ENCODE results near the gene CPSF3.
"Not testable (repeated sequence)": the region's sequence is repeated elsewhere in the genome, so short reads cannot be mapped to it uniquely, and the experiment has no call there.

The CPSF3 gene

GRCh38 chr2:9466147-9466683 lies 42.8 kb downstream of the CPSF3 start:
- no peak for DNase-seq (ENCODE audit: low read depth, low spot score)

DNA sequence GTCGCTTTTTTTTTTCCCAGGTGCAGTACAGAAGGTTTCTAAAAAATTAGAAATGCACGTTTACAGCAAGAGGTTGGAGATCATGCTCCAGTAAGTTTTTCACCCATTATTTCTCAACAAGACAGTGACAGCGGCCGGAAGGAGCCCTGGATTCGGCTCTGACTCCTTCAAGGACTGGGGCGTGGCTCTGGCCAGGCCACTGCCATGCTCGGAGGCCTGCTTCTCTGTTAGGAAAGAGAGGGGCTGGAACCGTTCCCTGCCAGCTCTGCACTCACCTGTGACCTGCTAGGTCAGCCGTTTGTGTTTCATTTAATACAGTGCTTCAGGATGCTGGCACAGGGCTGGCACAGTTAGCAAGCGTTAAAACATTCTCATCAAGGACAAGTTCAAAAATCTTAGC lies 44.2 kb downstream of the CPSF3 start:
- no peak for DNase-seq (ENCODE audit: low read depth, low spot score)

GRCh38 chr2:9471206-9471605 lies 47.8 kb downstream of the CPSF3 start:
- no peak for DNase-seq (ENCODE audit: low read depth, low spot score)

DNA sequence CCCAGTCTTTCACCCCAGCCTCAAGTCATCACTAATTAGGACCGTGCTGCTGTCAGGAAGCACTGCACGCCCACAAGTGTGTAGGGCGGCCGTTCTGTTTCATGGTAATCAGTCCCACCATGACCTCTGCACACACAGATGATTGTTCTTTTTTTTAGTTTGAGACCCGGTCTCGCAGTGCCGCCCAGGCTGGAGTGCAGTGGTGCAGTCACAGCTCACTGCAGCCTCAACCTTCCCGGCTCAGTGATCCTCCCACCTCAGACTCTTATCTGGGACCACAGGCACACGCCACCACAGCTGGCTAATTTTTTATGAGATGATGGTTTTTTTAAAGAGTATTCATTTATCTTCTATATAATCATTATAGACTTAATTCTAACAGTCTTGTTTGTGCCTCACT lies 49.1 kb downstream of the CPSF3 start:
- DNase-seq (ENCODE audit: low read depth, low spot score), result no peak

DNA sequence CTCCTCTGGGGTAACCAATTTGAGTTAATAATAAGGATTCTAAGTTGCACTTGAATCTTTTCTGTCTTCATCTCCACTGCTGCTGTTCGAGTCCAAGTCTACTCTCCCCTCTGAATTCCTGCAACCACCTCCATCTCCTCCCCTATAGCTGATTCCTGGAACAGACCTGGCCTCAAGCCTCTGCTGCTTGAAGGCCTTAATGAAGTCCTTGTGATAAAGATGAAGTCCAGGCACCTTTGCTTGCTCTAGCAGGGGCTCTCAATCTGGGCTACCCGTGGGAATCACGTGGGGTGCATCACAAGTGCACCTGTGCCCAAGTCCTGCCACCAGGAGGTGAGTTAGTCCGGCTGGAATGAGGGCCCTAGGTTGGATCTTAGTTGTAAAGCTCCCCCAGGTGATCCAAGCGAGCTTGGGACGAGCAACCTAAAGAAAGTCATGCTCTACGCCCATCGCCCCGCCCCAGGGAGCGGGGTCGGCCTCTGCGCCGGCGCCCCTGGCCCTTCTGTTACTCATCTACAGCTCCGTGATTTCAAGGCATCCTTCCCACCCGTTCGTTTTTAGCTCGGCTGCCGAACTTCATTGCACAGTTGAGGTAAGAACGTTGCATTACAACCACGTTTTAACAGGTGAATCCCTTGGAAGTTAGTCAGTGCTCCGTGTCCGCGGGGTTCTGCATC lies 50.0 kb downstream of the CPSF3 start:
- no peak for DNase-seq (ENCODE audit: low read depth, low spot score)

- DNase-seq (ENCODE audit: low read depth, low spot score), result peak; percentile 28
Observed at GRCh38 chr2:9473985-9474360, 50.5 kb downstream of the CPSF3 start.

- DNase-seq (ENCODE audit: low read depth, low spot score), result peak; percentile 54
Observed at GRCh38 chr2:9474361-9475057, 51.1 kb downstream of the CPSF3 start, which contains the start of gene IAH1. Gene IAH1, plus strand, starts transcription at chr2:9474551. Its CDS starts 16 bp downstream, at chr2:9474567.

DNA sequence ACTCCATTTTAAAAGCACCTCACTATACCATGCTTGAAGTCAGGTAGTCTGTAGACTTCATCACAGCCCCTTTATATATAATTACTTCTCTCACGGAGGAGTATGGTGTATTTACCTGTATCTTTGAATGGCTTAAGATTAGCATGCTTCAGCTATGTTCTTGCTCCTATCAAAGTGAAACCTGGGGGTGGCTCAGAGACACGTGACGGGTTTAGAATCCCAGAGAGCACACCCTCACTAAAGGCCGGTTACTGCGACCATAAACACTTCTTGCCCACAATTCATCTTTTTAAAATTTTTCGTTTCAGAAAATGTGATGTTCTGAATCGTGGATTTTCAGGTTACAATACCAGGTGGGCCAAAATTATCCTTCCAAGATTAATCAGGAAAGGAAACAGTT lies 54.5 kb downstream of the CPSF3 start:
- DNase-seq (ENCODE audit: low read depth, low spot score), result no peak

DNA sequence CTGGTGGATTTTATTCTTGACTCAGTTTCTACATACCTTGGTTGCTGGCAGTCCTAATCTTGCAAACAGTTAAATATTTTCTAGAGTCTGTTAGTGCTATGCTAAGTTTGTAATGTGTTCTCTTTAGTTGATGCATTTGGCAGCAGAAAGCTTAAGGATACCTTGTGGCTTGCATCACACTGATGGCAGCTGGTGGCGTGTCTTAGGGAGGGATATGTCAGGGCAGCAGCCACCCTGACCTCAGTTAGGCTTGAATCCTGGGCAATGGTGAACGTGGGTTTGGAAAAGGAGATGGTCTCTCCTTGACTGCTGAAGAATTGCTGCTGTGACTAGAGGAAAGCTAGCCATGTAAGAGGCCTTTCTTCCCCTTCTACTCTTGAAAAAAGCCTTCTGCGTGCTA lies 55.1 kb downstream of the CPSF3 start:
- DNase-seq (ENCODE audit: low read depth, low spot score), result no peak

GRCh38 chr2:9480157-9480556 lies 56.7 kb downstream of the CPSF3 start:
- DNase-seq (ENCODE audit: low read depth, low spot score), result no peak

DNA sequence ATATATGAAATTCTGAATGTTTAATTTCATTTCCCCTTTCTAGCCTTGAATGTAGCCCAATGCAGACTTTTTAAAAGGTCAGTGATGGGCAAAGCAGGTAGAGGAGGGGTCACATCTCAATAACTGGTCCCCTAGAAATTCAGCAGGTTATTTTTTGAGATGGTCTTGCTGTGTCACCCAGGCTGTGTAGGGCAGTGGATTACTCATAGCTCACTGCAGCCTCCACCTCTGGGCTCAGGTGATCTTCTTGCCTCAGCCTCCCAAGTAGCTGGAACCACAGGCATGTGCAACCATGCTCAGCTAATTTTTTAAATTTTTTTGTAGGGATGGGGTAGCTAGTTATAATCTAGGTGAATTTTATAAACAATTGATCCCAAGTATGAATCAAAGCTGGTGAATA lies 59.7 kb downstream of the CPSF3 start:
- DNase-seq (ENCODE audit: low read depth, low spot score), result no peak

DNA sequence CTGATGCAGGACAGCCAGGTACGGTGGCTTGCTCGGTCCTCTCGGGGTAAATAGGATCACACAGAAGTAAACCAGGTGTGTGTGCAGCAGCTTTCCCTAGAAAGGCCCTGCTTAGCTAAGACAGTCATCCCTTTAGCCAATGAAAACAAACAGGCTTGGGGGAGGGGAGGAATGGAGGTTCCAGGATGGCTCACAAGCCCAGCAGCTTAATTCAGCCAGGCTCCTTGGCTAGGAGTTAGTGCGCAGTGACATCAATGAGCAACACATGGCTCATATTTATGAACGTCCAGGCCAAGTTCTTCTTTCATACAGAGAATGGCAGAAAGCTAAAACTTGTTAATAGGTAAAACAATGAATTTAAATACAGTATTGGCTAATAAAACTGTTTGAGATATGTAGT lies 61.1 kb downstream of the CPSF3 start:
- DNase-seq (ENCODE audit: low read depth, low spot score), result no peak

DNA sequence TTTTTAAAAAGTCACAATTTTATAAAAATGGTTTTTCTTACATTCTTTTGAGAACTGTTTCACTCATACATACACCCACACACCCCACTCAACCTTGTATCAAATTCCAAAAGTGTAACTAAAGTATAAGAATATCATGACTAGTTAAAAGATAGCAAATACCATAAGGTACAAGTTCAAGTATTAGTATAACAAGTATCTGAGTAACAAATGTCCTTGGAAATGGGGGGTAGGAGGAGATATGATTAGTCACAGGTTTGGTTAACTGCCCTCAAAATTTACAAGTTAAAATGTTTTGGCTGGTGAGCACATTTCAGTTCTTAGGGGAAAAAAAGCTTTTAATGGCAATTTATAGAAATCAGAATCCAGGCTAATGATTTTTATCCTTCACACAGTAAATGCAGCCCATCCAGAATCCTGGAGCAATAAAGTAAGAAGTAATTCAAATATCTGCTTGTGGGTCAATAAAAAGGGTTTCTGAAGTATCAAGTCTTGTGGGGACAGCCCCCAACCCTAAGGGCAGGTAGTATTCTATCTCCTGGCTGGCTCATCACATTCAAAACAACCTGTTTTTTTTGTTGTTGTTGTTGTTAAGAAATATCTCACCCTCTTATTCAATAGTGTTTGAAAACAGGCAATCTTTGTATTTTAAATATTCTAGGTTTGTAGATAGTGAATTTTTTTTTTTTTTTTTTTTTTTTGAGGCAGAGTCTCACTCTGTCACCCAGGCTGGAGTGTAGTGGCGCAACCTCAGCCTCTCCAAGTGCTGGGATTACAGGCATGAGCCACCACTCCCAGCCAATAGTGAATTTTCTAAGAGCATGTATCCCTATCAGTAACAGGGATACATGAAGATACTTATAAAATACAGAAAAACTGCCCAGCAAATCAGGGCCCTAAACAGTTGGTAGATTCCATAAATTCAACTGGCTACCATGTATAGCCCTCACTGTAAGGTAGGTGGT lies 65.4 kb downstream of the CPSF3 start:
- DNase-seq (ENCODE audit: low read depth, low spot score), result no peak

- no peak for DNase-seq (ENCODE audit: low read depth, low spot score)
Observed at GRCh38 chr2:9490789-9491188, 67.3 kb downstream of the CPSF3 start.

DNA sequence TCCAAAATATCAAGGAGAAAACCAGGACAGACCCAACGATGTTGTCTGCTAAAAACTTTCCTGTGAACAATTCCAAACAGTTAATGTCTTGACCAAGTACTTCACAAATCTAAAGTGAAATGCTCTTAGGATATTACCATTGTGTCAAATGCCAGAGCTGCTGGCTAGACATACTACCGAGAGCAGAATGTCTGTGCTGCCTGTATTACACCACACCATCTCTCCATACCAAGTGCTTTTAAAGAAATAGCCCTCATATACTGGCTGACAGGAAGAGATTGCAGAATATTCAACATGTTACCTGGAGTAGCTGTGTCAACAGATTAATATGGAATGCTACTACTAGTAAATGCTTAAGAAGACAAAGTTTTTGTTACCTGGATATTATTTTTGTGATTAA lies 69.5 kb downstream of the CPSF3 start:
- no peak for DNase-seq (ENCODE audit: low read depth, low spot score)

GRCh38 chr2:9493478-9493877 lies 70.0 kb downstream of the CPSF3 start:
- DNase-seq (ENCODE audit: low read depth, low spot score), result no peak

DNA sequence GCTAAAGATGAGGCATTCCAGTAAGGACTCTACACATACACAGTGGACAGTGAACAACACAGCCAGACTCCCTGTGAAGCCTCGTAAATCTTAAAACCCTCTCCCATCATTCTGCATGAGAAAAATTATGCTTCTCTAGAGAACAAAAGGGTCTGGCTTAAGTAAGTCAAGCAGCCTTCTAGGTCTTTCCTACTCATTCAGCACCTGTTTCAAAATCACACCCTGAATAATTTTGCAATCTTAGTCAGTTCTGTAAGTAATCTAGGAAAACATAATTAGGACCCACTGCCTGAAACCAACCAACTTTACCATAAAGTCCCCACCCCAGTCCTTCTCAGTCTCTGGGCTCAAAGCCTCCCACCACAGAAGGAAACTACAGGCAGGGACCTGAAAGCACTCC lies 70.6 kb downstream of the CPSF3 start:
- DNase-seq (ENCODE audit: low read depth, low spot score), result no peak

GRCh38 chr2:9497017-9497416 lies 73.6 kb downstream of the CPSF3 start:
- DNase-seq (ENCODE audit: low read depth, low spot score), result no peak

GRCh38 chr2:9498210-9498609 lies 74.8 kb downstream of the CPSF3 start:
- DNase-seq (ENCODE audit: low read depth, low spot score), result no peak

DNA sequence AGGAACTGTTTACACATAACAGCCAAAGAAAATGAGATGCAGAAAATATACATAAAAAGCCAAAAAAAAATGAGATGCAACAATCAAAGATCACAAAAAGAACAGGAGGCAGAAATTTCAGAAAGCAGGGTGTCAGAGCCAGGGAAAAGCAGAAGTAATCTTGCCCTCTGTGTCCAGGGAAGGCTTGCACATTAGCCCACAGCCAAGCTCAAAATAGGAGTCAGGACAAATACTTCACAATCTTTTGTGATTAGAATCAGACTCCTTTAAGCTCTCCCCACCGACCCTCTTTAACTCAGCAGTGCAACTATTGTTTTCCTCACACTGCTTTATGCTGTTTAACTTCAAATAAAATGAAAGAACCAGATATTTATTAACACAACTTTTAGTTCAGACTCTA lies 85.5 kb downstream of the CPSF3 start:
- no peak for DNase-seq (ENCODE audit: low read depth, low spot score)

DNA sequence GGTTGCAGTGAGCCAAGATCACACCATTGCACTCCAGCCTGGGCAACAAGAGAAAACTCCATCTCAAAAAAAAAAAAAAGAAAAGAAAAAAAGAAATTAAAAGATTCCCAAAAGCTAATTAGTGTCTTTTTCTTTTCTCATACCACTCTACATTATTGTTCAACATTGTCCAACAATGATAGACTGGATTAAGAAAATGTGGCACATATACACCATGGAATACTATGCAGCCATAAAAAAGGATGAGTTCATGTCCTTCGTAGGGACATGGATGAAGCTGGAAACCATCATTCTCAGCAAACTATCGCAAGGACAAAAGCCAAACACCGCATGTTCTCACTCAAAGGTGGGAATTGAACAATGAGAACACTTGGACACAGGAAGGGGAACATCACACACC lies 90.5 kb downstream of the CPSF3 start:
- DNase-seq (ENCODE audit: low read depth, low spot score), result not testable (repeated sequence)
